Loucy (cell line): Measurements from ENCODE around the gene ZDHHC14.

Source experiments
- H2AFZ ChIP-seq: fragments of 200-600 bp; sonication (generic); 2 replicates; pipeline ENCODE4 v1.6.0; 2016; ENCODE audit warnings: antibody characterized with exemption, mild to moderate bottlenecking, low read length, moderate library complexity
- H3F3A ChIP-seq: fragments of 200-600 bp; 2 replicates; pipeline ENCODE4 v1.6.0; 2016; ENCODE audit warnings: antibody characterized with exemption, low read depth, mild to moderate bottlenecking
- H3K27me3 ChIP-seq: fragments of 200-600 bp; sonication (generic); 2 replicates; pipeline ENCODE4 v1.6.1; 2014; ENCODE audit warnings: low read length, mild to moderate bottlenecking; ENCODE audit not compliant: insufficient read depth, poor library complexity, severe bottlenecking
- H3K36me3 ChIP-seq: fragments of 200-600 bp; sonication (generic); 2 replicates; pipeline ENCODE4 v1.6.1; 2016; ENCODE audit warnings: low read length; ENCODE audit not compliant: insufficient read depth
- H3K4me1 ChIP-seq: fragments of 200-600 bp; sonication (generic); 2 replicates; pipeline ENCODE4 v1.5.1; 2014; ENCODE audit warnings: low read length, mild to moderate bottlenecking; ENCODE audit not compliant: insufficient read depth, poor library complexity, severe bottlenecking
- H3K4me2 ChIP-seq: fragments of 200-600 bp; sonication (generic); 2 replicates; pipeline ENCODE4 v1.6.0; 2014; ENCODE audit warnings: antibody characterized with exemption, low read length, low read depth, mild to moderate bottlenecking; ENCODE audit not compliant: poor library complexity, severe bottlenecking
- H3K4me3 ChIP-seq: fragments of 200-600 bp; sonication (generic); 2 replicates; pipeline ENCODE4 v1.5.1; 2014; ENCODE audit warnings: low read length, mild to moderate bottlenecking, mixed read lengths; ENCODE audit not compliant: poor library complexity, severe bottlenecking
- H3K79me2 ChIP-seq: fragments of 200-600 bp; sonication (generic); 2 replicates; pipeline ENCODE4 v1.6.1; 2014; ENCODE audit warnings: low read length; ENCODE audit not compliant: insufficient read depth
- H3K9ac ChIP-seq: fragments of 200-600 bp; sonication (generic); 2 replicates; pipeline ENCODE4 v1.6.0; 2014; ENCODE audit warnings: mild to moderate bottlenecking, low read depth, low read length, moderate library complexity; ENCODE audit not compliant: poor library complexity, severe bottlenecking
- H3K9me2 ChIP-seq: fragments of 200-600 bp; sonication (generic); replicated peaks from 2 replicates; pipeline ENCODE4 v1.6.1; 2016; ENCODE audit warnings: low read depth, low read length, mixed read lengths
- H3K9me3 ChIP-seq: fragments of 200-600 bp; sonication (generic); 2 replicates; pipeline ENCODE4 v1.6.1; 2014; ENCODE audit warnings: mild to moderate bottlenecking, antibody characterized with exemption, low read length, low read depth; ENCODE audit not compliant: insufficient read depth
- H4K20me1 ChIP-seq: fragments of 200-600 bp; sonication (generic); 2 replicates; pipeline ENCODE4 v1.6.0; 2014; ENCODE audit warnings: antibody characterized with exemption, low read length, mild to moderate bottlenecking; ENCODE audit not compliant: insufficient read depth, poor library complexity, severe bottlenecking
- CTCF ChIP-seq: fragments of 200-600 bp; sonication (generic); conservative IDR thresholded peaks from 2 replicates; pipeline ENCODE4 v1.5.1; 2014; ENCODE audit warnings: mild to moderate bottlenecking, antibody characterized with exemption, low read length
- EZH2phosphoT487 ChIP-seq: fragments of 200-600 bp; IDR thresholded peaks from 2 replicates; pipeline ENCODE4 v1.6.1; 2018; ENCODE audit warnings: antibody characterized with exemption, mild to moderate bottlenecking, moderate library complexity, borderline replicate concordance

The ZDHHC14 gene

GRCh38 chr6:157447735-157448134, 66.7 kb downstream of the ZDHHC14 start:
- no peak for TF ChIP-seq CTCF
- no peak for TF ChIP-seq EZH2phosphoT487
- Histone ChIP-seq H3K79me2 (no peaks in the 10 kb centered on the region), H3F3A (no peaks in the 10 kb centered on the region), H3K27me3 (no peaks in the 10 kb centered on the region), H4K20me1 (no peaks in the 10 kb centered on the region), H3K9me2 (no peaks in the 10 kb centered on the region), H3K4me2 (no peak overlapping the region), H3K4me3 (no peak overlapping the region), H3K9me3 (no peaks in the 10 kb centered on the region), H3K9ac (no peak overlapping the region), H3K36me3 (no peaks in the 10 kb centered on the region), H2AFZ (no peak overlapping the region), H3K4me1 (peaks cover 5% of the 10 kb centered on the region)

- Histone ChIP-seq H3K9ac (no peak overlapping the region), H3K9me3 (no peaks in the 10 kb centered on the region), H3K4me2 (no peak overlapping the region), H3F3A (no peaks in the 10 kb centered on the region), H3K4me3 (no peak overlapping the region), H3K27me3 (no peaks in the 10 kb centered on the region), H3K4me1 (no peaks in the 10 kb centered on the region), H2AFZ (no peak overlapping the region), H3K79me2 (no peaks in the 10 kb centered on the region), H3K36me3 (no peaks in the 10 kb centered on the region), H4K20me1 (no peaks in the 10 kb centered on the region), H3K9me2 (no peaks in the 10 kb centered on the region)
- TF ChIP-seq CTCF, result no peak
- no peak for TF ChIP-seq EZH2phosphoT487
Measured at GRCh38 chr6:157449610-157450009, 68.6 kb downstream of the ZDHHC14 start.

GRCh38 chr6:157450931-157451742, 70.1 kb downstream of the ZDHHC14 start:
- H3K4me1 ChIP-seq, result peaks cover 2% of the 10 kb centered on the region
- H3K9ac ChIP-seq, result no peak overlapping the region
- H4K20me1 ChIP-seq, result no peaks in the 10 kb centered on the region
- no peaks in the 10 kb centered on the region for H3K9me2 ChIP-seq
- no peaks in the 10 kb centered on the region for H3F3A ChIP-seq
- H2AFZ ChIP-seq, result no peak overlapping the region
- H3K4me3 ChIP-seq, result no peak overlapping the region
- H3K36me3 ChIP-seq, result no peaks in the 10 kb centered on the region
- H3K27me3 ChIP-seq, result no peaks in the 10 kb centered on the region
- no peaks in the 10 kb centered on the region for H3K9me3 ChIP-seq
- TF ChIP-seq CTCF (no peak), EZH2phosphoT487 (no peak)
- no peaks in the 10 kb centered on the region for H3K79me2 ChIP-seq
- H3K4me2 ChIP-seq, result no peak overlapping the region
